Nephron (organoid): ENCODE data around the gene ARHGAP10.
A peak's percentile ranks its signal among the peaks of the same experiment; 100 is the strongest.

ENCODE experiments used
- H3K27ac Mint-ChIP-seq, 3 experiments: 2 replicates each; pipeline ENCODE4 v1.8.0; 2020; ENCODE audit warnings: mixed read lengths in 3 of 3, mild to moderate bottlenecking in 2 of 3, moderate library complexity in 1 of 3
- H3K27me3 Mint-ChIP-seq: 2 replicates; pipeline ENCODE4 v1.8.0; 2021; ENCODE audit warnings: low read depth, mild to moderate bottlenecking, moderate library complexity, mixed read lengths
- H3K36me3 Mint-ChIP-seq: 2 replicates; pipeline ENCODE4 v1.8.0; 2020; ENCODE audit warnings: low read depth, mixed read lengths
- H3K4me1 Mint-ChIP-seq: 2 replicates; pipeline ENCODE4 v1.8.0; 2020; ENCODE audit warnings: mixed read lengths
- H3K4me3 Mint-ChIP-seq, 3 experiments: 2 replicates each; pipeline ENCODE4 v1.8.0; 2020; ENCODE audit warnings: mild to moderate bottlenecking in 3 of 3, mixed read lengths in 3 of 3, moderate library complexity in 2 of 3
- H3K9me3 Mint-ChIP-seq: 2 replicates; pipeline ENCODE4 v1.8.0; 2020; ENCODE audit warnings: mixed read lengths
- TF ChIP-seq, protein P1 (sequence below), 3 experiments: fragments of 200-600 bp; sonication (generic); IDR thresholded peaks; one replicate each; pipeline ENCODE4 v1.5.0; 2021; ENCODE audit warnings: antibody characterized with exemption in 3 of 3; ENCODE audit not compliant: unreplicated experiment in 3 of 3

The ARHGAP10 gene

GRCh38 chr4:147709999-147710398 lies 21.9 kb upstream of the ARHGAP10 start:
- no peaks in the 10 kb centered on the region for H3K9me3 Mint-ChIP-seq

DNA sequence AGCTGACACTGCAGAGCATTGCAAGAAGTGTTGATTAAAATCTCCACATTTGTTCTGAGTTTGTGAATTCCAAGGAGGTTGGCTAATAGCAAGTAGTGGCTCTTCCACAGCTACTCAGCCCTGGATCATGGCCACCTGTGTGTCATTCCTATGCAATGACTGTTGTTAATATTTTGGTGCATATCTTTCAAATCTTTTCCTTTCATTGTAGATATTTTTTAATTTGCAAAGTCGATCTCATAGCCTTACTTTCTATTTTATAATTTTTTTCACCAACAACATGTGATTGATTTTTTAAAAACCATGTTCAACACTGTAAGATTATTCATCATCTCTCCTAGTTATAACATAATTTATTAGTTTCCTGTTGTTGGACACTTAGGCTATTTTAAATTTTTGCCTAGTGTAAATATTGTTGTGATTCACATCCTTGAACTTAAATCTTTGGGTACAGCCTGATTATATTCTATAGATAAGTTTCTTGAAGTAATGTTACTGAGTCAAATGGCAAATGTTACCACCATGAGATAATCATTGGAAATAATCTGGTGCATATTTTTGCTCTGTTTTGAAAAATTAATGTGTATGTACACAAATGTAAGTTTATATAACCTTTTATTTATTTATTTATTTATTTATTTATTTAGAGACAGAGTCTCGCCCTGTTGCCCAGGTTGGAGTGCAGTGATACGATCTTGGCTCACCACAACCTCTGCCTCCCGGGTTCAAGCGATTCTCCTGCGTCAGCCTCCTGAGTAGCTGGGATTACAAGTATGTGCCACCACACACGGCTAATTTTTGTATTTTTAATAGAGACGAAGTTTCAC lies 17.1 kb upstream of the ARHGAP10 start:
- H3K27me3 Mint-ChIP-seq: no peaks in the 10 kb centered on the region
- no peak overlapping the region for H3K27ac Mint-ChIP-seq
- no peak overlapping the region for H3K4me3 Mint-ChIP-seq
- TF ChIP-seq, protein P1, sequence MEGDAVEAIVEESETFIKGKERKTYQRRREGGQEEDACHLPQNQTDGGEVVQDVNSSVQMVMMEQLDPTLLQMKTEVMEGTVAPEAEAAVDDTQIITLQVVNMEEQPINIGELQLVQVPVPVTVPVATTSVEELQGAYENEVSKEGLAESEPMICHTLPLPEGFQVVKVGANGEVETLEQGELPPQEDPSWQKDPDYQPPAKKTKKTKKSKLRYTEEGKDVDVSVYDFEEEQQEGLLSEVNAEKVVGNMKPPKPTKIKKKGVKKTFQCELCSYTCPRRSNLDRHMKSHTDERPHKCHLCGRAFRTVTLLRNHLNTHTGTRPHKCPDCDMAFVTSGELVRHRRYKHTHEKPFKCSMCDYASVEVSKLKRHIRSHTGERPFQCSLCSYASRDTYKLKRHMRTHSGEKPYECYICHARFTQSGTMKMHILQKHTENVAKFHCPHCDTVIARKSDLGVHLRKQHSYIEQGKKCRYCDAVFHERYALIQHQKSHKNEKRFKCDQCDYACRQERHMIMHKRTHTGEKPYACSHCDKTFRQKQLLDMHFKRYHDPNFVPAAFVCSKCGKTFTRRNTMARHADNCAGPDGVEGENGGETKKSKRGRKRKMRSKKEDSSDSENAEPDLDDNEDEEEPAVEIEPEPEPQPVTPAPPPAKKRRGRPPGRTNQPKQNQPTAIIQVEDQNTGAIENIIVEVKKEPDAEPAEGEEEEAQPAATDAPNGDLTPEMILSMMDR (IDR thresholded peaks at IDR 0.05; ENCODE audit: unreplicated experiment in 3 of 3): no peak
- H3K4me1 Mint-ChIP-seq: no peaks in the 10 kb centered on the region
- H3K9me3 Mint-ChIP-seq: no peaks in the 10 kb centered on the region
- no peaks in the 10 kb centered on the region for H3K36me3 Mint-ChIP-seq

More at GRCh38 chr4:147709999-147710398, 21.9 kb upstream of the ARHGAP10 start:
- Mint-ChIP-seq H3K27me3 (peaks cover 4% of the 10 kb centered on the region), H3K36me3 (no peaks in the 10 kb centered on the region), H3K4me3 (no peak overlapping the region), H3K27ac (no peak overlapping the region), H3K4me1 (peaks cover 5% of the 10 kb centered on the region)
- TF ChIP-seq, protein P1 (IDR thresholded peaks at IDR 0.05; ENCODE audit: unreplicated experiment in 3 of 3): no peak

DNA sequence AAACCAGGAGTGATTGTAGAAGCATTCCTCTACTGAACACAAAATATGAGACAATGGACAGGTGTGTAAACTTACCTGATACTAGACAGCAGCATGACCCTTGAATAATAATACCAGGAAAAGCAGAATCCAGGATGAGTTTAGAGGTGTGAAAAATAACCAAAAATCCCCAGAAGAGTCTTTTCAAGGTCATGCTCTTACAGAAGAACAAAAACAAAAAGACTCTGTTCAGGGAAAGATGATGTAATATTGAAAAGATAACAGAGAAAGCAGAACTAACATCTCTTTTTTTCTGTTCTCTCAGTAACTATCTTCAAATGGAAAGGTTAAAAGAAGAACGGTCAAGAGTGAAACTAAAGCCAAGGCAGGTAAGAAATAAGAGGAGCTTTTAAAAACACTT lies 14.0 kb upstream of the ARHGAP10 start:
- H3K4me1 Mint-ChIP-seq: no peaks in the 10 kb centered on the region
- H3K9me3 Mint-ChIP-seq: no peaks in the 10 kb centered on the region
- no peaks in the 10 kb centered on the region for H3K27me3 Mint-ChIP-seq
- H3K36me3 Mint-ChIP-seq: no peaks in the 10 kb centered on the region
- TF ChIP-seq, protein P1 (IDR thresholded peaks at IDR 0.05; ENCODE audit: unreplicated experiment in 3 of 3): no peak
- no peak overlapping the region for H3K4me3 Mint-ChIP-seq
- no peak overlapping the region for H3K27ac Mint-ChIP-seq

GRCh38 chr4:147723326-147723725 lies 8.6 kb upstream of the ARHGAP10 start:
- Mint-ChIP-seq H3K4me1 (peaks cover 5% of the 10 kb centered on the region), H3K4me3 (no peak overlapping the region), H3K9me3 (no peaks in the 10 kb centered on the region), H3K27ac (peak overlapping the region in 2 of 3 experiments; percentile 17 to 54), H3K27me3 (peaks cover 16% of the 10 kb centered on the region), H3K36me3 (no peaks in the 10 kb centered on the region)
- TF ChIP-seq, protein P1 (IDR thresholded peaks at IDR 0.05; ENCODE audit: unreplicated experiment in 3 of 3): no peak

- Mint-ChIP-seq H3K4me3 (no peak overlapping the region), H3K27ac (peak overlapping the region in 1 of 3 experiments; percentile 16), H3K36me3 (no peaks in the 10 kb centered on the region), H3K27me3 (peaks cover 21% of the 10 kb centered on the region), H3K9me3 (no peaks in the 10 kb centered on the region), H3K4me1 (peaks cover 5% of the 10 kb centered on the region)
- TF ChIP-seq, protein P1 (IDR thresholded peaks at IDR 0.05; ENCODE audit: unreplicated experiment in 3 of 3): no peak
These were observed 7.3 kb upstream of the ARHGAP10 start for GRCh38 chr4:147724468-147725201.
